IPS-NIHi11 (cell line): Measurements from ENCODE around the gene KLF13.
A peak's percentile ranks its signal among the peaks of the same experiment; 100 is the strongest.

ENCODE experiments used
- DNase-seq: peaks from one replicate; pipeline ENCODE4 v3.0.0; 2012; ENCODE audit warnings: mixed read lengths, low spot score

Gene KLF13

GRCh38 chr15:31332681-31333071 lies 6.0 kb downstream of the KLF13 start:
- no peak for DNase-seq

- DNase-seq: no peak
These were observed 6.5 kb downstream of the KLF13 start for GRCh38 chr15:31333119-31333518.

- no peak for DNase-seq
These were observed 7.2 kb downstream of the KLF13 start for GRCh38 chr15:31333820-31334219.

GRCh38 chr15:31335989-31336592 lies 9.5 kb downstream of the KLF13 start:
- no peak for DNase-seq

GRCh38 chr15:31336593-31337295 lies 10.1 kb downstream of the KLF13 start:
- DNase-seq: no peak

GRCh38 chr15:31337352-31338031 lies 10.9 kb downstream of the KLF13 start:
- DNase-seq: no peak

GRCh38 chr15:31338318-31338878 lies 11.8 kb downstream of the KLF13 start:
- DNase-seq: no peak

GRCh38 chr15:31338879-31339557 lies 12.4 kb downstream of the KLF13 start:
- DNase-seq: peak; percentile 52

- DNase-seq: no peak
These were observed 12.9 kb downstream of the KLF13 start for GRCh38 chr15:31339558-31339895.

- DNase-seq: no peak
These were observed 13.4 kb downstream of the KLF13 start for GRCh38 chr15:31340047-31340446.

- no peak for DNase-seq
These were observed 14.0 kb downstream of the KLF13 start for GRCh38 chr15:31340592-31340991.

GRCh38 chr15:31341071-31341470 lies 14.4 kb downstream of the KLF13 start:
- DNase-seq: no peak

- no peak for DNase-seq
These were observed 15.0 kb downstream of the KLF13 start for GRCh38 chr15:31341496-31342195.

- no peak for DNase-seq
These were observed 15.7 kb downstream of the KLF13 start for GRCh38 chr15:31342381-31342780.

- DNase-seq: peak; percentile 58
These were observed 16.4 kb downstream of the KLF13 start for GRCh38 chr15:31342781-31343626.

- DNase-seq: no peak
These were observed 17.2 kb downstream of the KLF13 start for GRCh38 chr15:31343831-31344230.

GRCh38 chr15:31344266-31344665 lies 17.6 kb downstream of the KLF13 start:
- DNase-seq: no peak

GRCh38 chr15:31344823-31345605 lies 18.4 kb downstream of the KLF13 start:
- no peak for DNase-seq

- DNase-seq: no peak
These were observed 19.2 kb downstream of the KLF13 start for GRCh38 chr15:31345606-31346366.
